ENCODE data around the gene A3GALT2.

DNA sequence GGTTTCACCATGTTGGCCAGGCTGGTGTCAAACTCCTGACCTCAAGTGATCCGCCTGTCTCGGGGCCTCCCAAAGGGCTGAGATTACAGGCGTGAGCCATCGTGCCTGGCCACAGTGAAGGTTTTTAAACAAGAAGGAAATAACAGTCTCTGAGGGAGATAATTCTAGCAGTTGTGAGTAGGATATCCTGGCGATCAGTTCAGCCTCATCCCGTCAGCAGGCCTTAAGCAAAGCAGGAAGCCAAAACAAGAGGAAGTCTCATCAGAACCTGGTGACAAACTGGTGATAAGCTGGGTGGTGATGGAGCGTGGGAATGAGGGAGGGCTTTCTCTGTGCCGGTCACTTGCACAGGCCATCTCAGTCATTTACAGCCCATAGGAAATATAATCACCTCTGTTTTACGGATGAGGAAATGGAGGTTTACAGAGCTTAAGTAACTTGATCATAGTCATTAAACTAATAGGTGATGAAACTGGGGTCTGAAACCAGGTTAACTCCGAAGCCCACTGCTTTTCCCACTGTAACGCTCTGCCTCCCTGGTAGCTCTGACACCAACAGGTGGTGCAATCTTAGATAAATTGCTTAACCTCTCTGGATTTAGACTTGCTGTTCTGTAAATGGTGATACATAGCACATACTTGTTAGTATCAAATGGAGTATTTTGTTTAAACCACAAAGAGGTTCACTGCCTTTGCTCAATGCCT, 40.8 kb upstream of the A3GALT2 start:
- TF ChIP-seq CTCF (IDR thresholded peaks at IDR 0.05): no peak
- no peak for TF ChIP-seq EZH2 (IDR thresholded peaks at IDR 0.05)
